IMR-90 (cell line): ENCODE measurements around the gene TPD52L2. TPM values are rescaled to one million over a fixed set of nuclear protein-coding genes. Genes with fewer than 3 reads are reported as not detected.
"Not testable (repeated sequence)": the region's sequence is repeated elsewhere in the genome, so short reads cannot be mapped to it uniquely, and the experiment has no call there.

ENCODE experiments used
- ATAC-seq: fragments of 200-7000 bp; cut with Tn5 transposase; 2 replicates; pipeline ENCODE4 v1.9.1; 2020; ENCODE audit warnings: low read depth, mild to moderate bottlenecking, moderate library complexity
- BruUV-seq: library from RNA; stranded (reverse); fragments of 400-500 nt; replicated peaks from 2 replicates; lab custom pipeline; 2021; lab: Mats Ljungman, UMichigan
- CTCF ChIA-PET: fragments of 300-600 bp; formaldehyde crosslinking; extraction: SDS; loops from one replicate; lab custom pipeline; 2021; ENCODE audit warnings: antibody characterized with exemption; lab: Yijun Ruan, JAX
- POLR2A ChIA-PET: fragments of 300-600 bp; sonication (Branson Sonifier 250); formaldehyde crosslinking; loops from one replicate; lab custom pipeline; 2022; ENCODE audit warnings: antibody characterized with exemption; ENCODE audit not compliant: unreplicated experiment; lab: Charles Lee
- DNase-seq: peaks from one replicate; pipeline ENCODE4 v3.0.0; 2013
- H2AFZ ChIP-seq: replicated peaks from 2 replicates; pipeline ENCODE3; 2013; ENCODE audit warnings: low read length, mild to moderate bottlenecking; ENCODE audit not compliant: poor library complexity
- H2AK5ac ChIP-seq: 2 replicates; pipeline ENCODE4 v1.6.1; 2013; ENCODE audit warnings: low read depth, low read length, inconsistent platforms
- H2AK9ac ChIP-seq: replicated peaks from 2 replicates; pipeline ENCODE3; 2013; ENCODE audit warnings: mild to moderate bottlenecking, low read depth, low read length, moderate library complexity; ENCODE audit not compliant: poor library complexity
- H2BK120ac ChIP-seq: 2 replicates; pipeline ENCODE4 v1.6.1; 2013; ENCODE audit warnings: low read depth, low read length, inconsistent platforms
- H2BK15ac ChIP-seq: 3 replicates; pipeline ENCODE4 v1.6.1; 2013; ENCODE audit warnings: low read depth, low read length, inconsistent platforms
- H2BK20ac ChIP-seq: 2 replicates; pipeline ENCODE4 v1.6.1; 2013; ENCODE audit warnings: low read depth, mild to moderate bottlenecking, inconsistent platforms, low read length, moderate library complexity
- H2BK5ac ChIP-seq: 2 replicates; pipeline ENCODE4 v1.6.1; 2013; ENCODE audit warnings: mild to moderate bottlenecking, low read depth, low read length, inconsistent platforms; ENCODE audit not compliant: poor library complexity, severe bottlenecking
- H3K14ac ChIP-seq: replicated peaks from 2 replicates; pipeline ENCODE4 v1.6.1; 2013; ENCODE audit warnings: low read depth, low read length, inconsistent platforms
- H3K18ac ChIP-seq: 2 replicates; pipeline ENCODE4 v1.6.1; 2013; ENCODE audit warnings: low read depth, low read length, control low read depth
- H3K23ac ChIP-seq: 2 replicates; pipeline ENCODE4 v1.6.1; 2013; ENCODE audit warnings: low read depth, low read length, inconsistent platforms
- H3K27ac ChIP-seq: 2 replicates; pipeline ENCODE4 v1.5.1; 2013; ENCODE audit warnings: mild to moderate bottlenecking, control low read depth, low read length; ENCODE audit not compliant: insufficient read depth
- H3K27me3 ChIP-seq: 2 replicates; pipeline ENCODE4 v1.6.1; 2013; ENCODE audit warnings: low read length; ENCODE audit not compliant: control insufficient read depth, insufficient read depth
- H3K36me3 ChIP-seq: 2 replicates; pipeline ENCODE4 v1.6.1; 2013; ENCODE audit warnings: low read length, mixed read lengths; ENCODE audit not compliant: control insufficient read depth, insufficient read depth
- H3K4ac ChIP-seq: 2 replicates; pipeline ENCODE4 v1.6.1; 2013; ENCODE audit warnings: low read depth, low read length, inconsistent platforms
- H3K4me1 ChIP-seq: 2 replicates; pipeline ENCODE4 v1.6.1; 2013; ENCODE audit warnings: low read length, mixed read lengths; ENCODE audit not compliant: control insufficient read depth, insufficient read depth
- H3K4me2 ChIP-seq: 2 replicates; pipeline ENCODE4 v1.6.1; 2013; ENCODE audit warnings: low read depth, mild to moderate bottlenecking, control low read depth, low read length, moderate library complexity
- H3K4me3 ChIP-seq: 2 replicates; pipeline ENCODE4 v1.5.1; 2013; ENCODE audit warnings: low read depth, mild to moderate bottlenecking, control low read depth, low read length, moderate library complexity; ENCODE audit not compliant: insufficient read depth
- H3K56ac ChIP-seq: 2 replicates; pipeline ENCODE4 v1.6.1; 2013; ENCODE audit warnings: low read length, inconsistent platforms; ENCODE audit not compliant: insufficient read depth; ENCODE audit errors: extremely low read depth
- H3K79me1 ChIP-seq, 2 experiments: 2 replicates each; pipeline ENCODE4 v1.6.1; 2013; ENCODE audit warnings: low read length in 2 of 2, inconsistent platforms in 1 of 2, low read depth in 1 of 2
- H3K9ac ChIP-seq: 2 replicates; pipeline ENCODE4 v1.6.1; 2013; ENCODE audit warnings: low read depth, low read length, control low read depth
- H3K9me1 ChIP-seq: 2 replicates; pipeline ENCODE4 v1.6.1; 2013; ENCODE audit warnings: low read length, inconsistent platforms; ENCODE audit not compliant: insufficient read depth
- H3K9me3 ChIP-seq: 2 replicates; pipeline ENCODE4 v1.6.1; 2013; ENCODE audit warnings: low read length; ENCODE audit not compliant: control insufficient read depth, insufficient read depth
- H4K20me1 ChIP-seq: 2 replicates; pipeline ENCODE4 v1.6.1; 2013; ENCODE audit warnings: low read length, inconsistent platforms; ENCODE audit not compliant: insufficient read depth
- H4K5ac ChIP-seq: 2 replicates; pipeline ENCODE4 v1.6.1; 2013; ENCODE audit warnings: mild to moderate bottlenecking, low read depth, low read length, control low read depth
- H4K8ac ChIP-seq, 2 experiments: 2 replicates each; pipeline ENCODE4 v1.6.1; 2013; ENCODE audit warnings: low read depth in 2 of 2, low read length in 2 of 2, control low read depth in 1 of 2, inconsistent platforms in 1 of 2
- H4K91ac ChIP-seq: 2 replicates; pipeline ENCODE4 v1.6.1; 2013; ENCODE audit warnings: low read depth, low read length, inconsistent platforms; ENCODE audit not compliant: insufficient read depth
- WGBS, 2 experiments: methylation state at CpG; one replicate each; pipeline versions ENCODE4 v1.1.5 to v1.1.7; 2013; ENCODE audit warnings: missing lambda C conversion rate in 2 of 2; ENCODE audit not compliant: insufficient read length in 1 of 2; ENCODE audit errors: extremely low coverage in 2 of 2; 5-methylcytosine and 5-hydroxymethylcytosine counted together
- dilution Hi-C: fragments of 300-500 bp; cut with HindIII; formaldehyde crosslinking; loops from one replicate; pipeline ENCODE4 v1.14.3; 2018; ENCODE audit warnings: low sequenced_read_pairs; ENCODE audit not compliant: unreplicated experiment
- in situ Hi-C: fragments of 300-500 bp; cut with MboI; formaldehyde crosslinking; loops from 3 replicates; pipeline ENCODE4 v1.14.3; 2019; ENCODE audit warnings: low sequenced_read_pairs, inconsistent platforms, mixed read lengths
- intact Hi-C: fragments of 100-400 bp; cut with micrococcal nuclease; formaldehyde crosslinking; loops from 2 replicates; pipeline ENCODE4 v1.10.0; 2022
- polyA plus RNA-seq, 3 experiments: library from polyadenylated mRNA; depleted of rRNA; stranded (reverse); fragments of >200 nt; gene quantifications; 2 replicates each; pipeline ENCODE4 v1.2.3, GENCODE V29; 2012; ENCODE audit warnings: low replicate concordance in 1 of 3
- total RNA-seq: library from RNA; depleted of rRNA; stranded (reverse); fragments of >200 nt; gene quantifications from 2 replicates; pipeline ENCODE4 v1.2.3, GENCODE V29; 2012

Gene TPD52L2
- total and polyA plus RNA-seq, 2 of the 4 experiments (the other 2 are of a cell fraction) = 113 to 189 TPM

DNA sequence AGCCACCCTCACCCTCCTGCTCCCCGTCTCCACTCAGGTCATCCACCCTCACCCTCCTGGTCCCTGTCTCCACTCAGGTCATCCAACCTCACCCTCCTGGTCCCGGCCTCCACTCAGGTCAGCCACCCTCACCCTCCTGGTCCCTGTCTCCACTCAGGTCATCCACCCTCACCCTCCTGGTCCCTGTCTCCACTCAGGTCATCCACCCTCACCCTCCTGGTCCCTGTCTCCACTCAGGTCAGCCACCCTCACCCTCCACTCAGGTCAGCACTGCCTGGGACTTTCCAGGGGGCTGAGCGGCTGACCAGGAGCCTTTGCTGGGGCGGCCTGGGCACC lies 11.4 kb upstream of the TPD52L2 start:
- H4K20me1 ChIP-seq, H3K79me1 ChIP-seq, in situ Hi-C loops, H4K91ac ChIP-seq, dilution Hi-C loops, ATAC-seq, H3K23ac ChIP-seq, H2BK20ac ChIP-seq, CTCF ChIA-PET, H3K4ac ChIP-seq, H3K9me3 ChIP-seq, H3K14ac ChIP-seq, H3K18ac ChIP-seq, POLR2A ChIA-PET, H3K9ac ChIP-seq, H3K27ac ChIP-seq, H3K36me3 ChIP-seq, DNase-seq, H3K4me2 ChIP-seq, intact Hi-C loops, H3K27me3 ChIP-seq, H2BK5ac ChIP-seq, H2BK15ac ChIP-seq, BruUV-seq, H3K4me3 ChIP-seq, H3K9me1 ChIP-seq, H3K56ac ChIP-seq: not testable (repeated sequence)
- H2AFZ ChIP-seq = peak overlapping the region; percentile 67
- peak overlapping the region; percentile 15; the same call in 1 of the 2 replicates for H2BK120ac ChIP-seq
- peak overlapping the region; percentile 21 to 33; a peak in 1 of 4 replicates for H4K8ac ChIP-seq
- peak overlapping the region; percentile 50; the same call in 1 of the 2 replicates for H2AK5ac ChIP-seq
- 84% methylated on average over 2 of the region's 4 CpGs; no CpG with 5 or more reads in 1 of the 2 experiments for WGBS, 2 experiments
- peak overlapping the region; percentile 78 for H2AK9ac ChIP-seq
- H4K5ac ChIP-seq = peak overlapping the region; percentile 11; the same call in 1 of the 2 replicates
- peaks cover 22% of the 10 kb centered on the region for H3K4me1 ChIP-seq
